Measurements from ENCODE around the gene TRIM63. TPM values are rescaled to one million over a fixed set of nuclear protein-coding genes. Genes with fewer than 3 reads are reported as not detected.

TRIM63 gene
- total RNA-seq, 1 experiment from 2014 or later: not detected

GRCh38 chr1:26070296-26070962 is 3.0 kb upstream of the TRIM63 start (continued):
- TF ChIP-seq RELA (CRISPR knock-in tag; IDR thresholded peaks at IDR 0.05; ENCODE audit: borderline replicate concordance) (no peak), AFF4 (CRISPR knock-in tag; IDR thresholded peaks at IDR 0.05; ENCODE audit: borderline replicate concordance) (no peak), IRF2 (CRISPR knock-in tag; IDR thresholded peaks at IDR 0.05; ENCODE audit: borderline replicate concordance, low read depth) (no peak), PRDM15 (CRISPR knock-in tag; IDR thresholded peaks at IDR 0.05) (no peak)

GRCh38 chr1:26069941-26070295 is 2.5 kb upstream of the TRIM63 start:
- H3K36me3 Mint-ChIP-seq: no peaks in the 10 kb centered on the region
- ChIA-PET POLR2A (no interaction called here), CTCF (interaction anchor here (0.9 to 1.5 kb wide), 2 partner anchors 34 to 35 kb away, joined by 3 to 4 read pairs; no protein-coding TSS in a partner anchor)
- ATAC-seq (no peak), DNase-seq (ENCODE audit: low spot score) (no peak)
- H3K4me1 Mint-ChIP-seq: peaks cover 8% of the 10 kb centered on the region; the same call in 1 of the 2 replicates
- no peak overlapping the region for H3K27ac Mint-ChIP-seq
- no peak for TF ChIP-seq CREB1 (CRISPR knock-in tag; IDR thresholded peaks at IDR 0.05)
- no peak for TF ChIP-seq KAT7 (CRISPR knock-in tag; IDR thresholded peaks at IDR 0.05; ENCODE audit: borderline replicate concordance)
- no peak for TF ChIP-seq USF1 (CRISPR knock-in tag; IDR thresholded peaks at IDR 0.05)
- TF ChIP-seq OVOL2 (CRISPR knock-in tag; IDR thresholded peaks at IDR 0.05; ENCODE audit: borderline replicate concordance): no peak
- TF ChIP-seq MYBL2 (CRISPR knock-in tag; IDR thresholded peaks at IDR 0.05): no peak
- no peak for TF ChIP-seq FOXK1 (CRISPR knock-in tag; IDR thresholded peaks at IDR 0.05)
- TF ChIP-seq ESRRA (CRISPR knock-in tag; IDR thresholded peaks at IDR 0.05; ENCODE audit: borderline replicate concordance): no peak
- TF ChIP-seq PRRX2 (CRISPR knock-in tag; IDR thresholded peaks at IDR 0.05): no peak
- no peak for TF ChIP-seq SMAD4 (CRISPR knock-in tag; IDR thresholded peaks at IDR 0.05)
- no peak for TF ChIP-seq SMAD3 (CRISPR knock-in tag; IDR thresholded peaks at IDR 0.05; ENCODE audit: borderline replicate concordance)
- H3K9me3 Mint-ChIP-seq: no peaks in the 10 kb centered on the region
- H3K27me3 Mint-ChIP-seq (ENCODE audit: low read depth): no peaks in the 10 kb centered on the region
- H3K4me3 Mint-ChIP-seq: no peak overlapping the region

GRCh38 chr1:26066857-26067256 is 573 bp downstream of the TRIM63 start:
- DNase-seq (ENCODE audit: low spot score) (no peak), ATAC-seq (peak; percentile 20; the same call in 1 of the 2 replicates)
- ChIA-PET CTCF (interaction anchor here (0.6 to 3.5 kb wide), 11 partner anchors 31 to 350 kb away, joined by 3 to 13 read pairs (median 4); partner anchors contain the start of genes CEP85, CNKSR1 and ZNF593), POLR2A (interaction anchor here (0.6 kb wide), 1 partner anchor 25 kb away, joined by 3 read pairs; no protein-coding TSS in a partner anchor)
- Mint-ChIP-seq H3K36me3 (no peaks in the 10 kb centered on the region), H3K27me3 (ENCODE audit: low read depth) (no peaks in the 10 kb centered on the region), H3K4me1 (peaks cover 8% of the 10 kb centered on the region; the same call in 1 of the 2 replicates), H3K9me3 (no peaks in the 10 kb centered on the region), H3K27ac (no peak overlapping the region), H3K4me3 (no peak overlapping the region)
- no peak for TF ChIP-seq CBFB (CRISPR knock-in tag; IDR thresholded peaks at IDR 0.05; ENCODE audit: low read depth)
- TF ChIP-seq SMAD3 (CRISPR knock-in tag; IDR thresholded peaks at IDR 0.05; ENCODE audit: borderline replicate concordance): no peak
- TF ChIP-seq ZNF281 (CRISPR knock-in tag; IDR thresholded peaks at IDR 0.05): no peak
- no peak for TF ChIP-seq ZNF263 (CRISPR knock-in tag; IDR thresholded peaks at IDR 0.05; ENCODE audit: low read depth)
- no peak for TF ChIP-seq CDX4 (CRISPR knock-in tag; IDR thresholded peaks at IDR 0.05; ENCODE audit: borderline replicate concordance)
- no peak for TF ChIP-seq HMGA2 (CRISPR knock-in tag; IDR thresholded peaks at IDR 0.05)
- no peak for TF ChIP-seq CREM (CRISPR knock-in tag; IDR thresholded peaks at IDR 0.05)
- no peak for TF ChIP-seq NFATC4 (CRISPR knock-in tag; IDR thresholded peaks at IDR 0.05)
- no peak for TF ChIP-seq FOXP1 (CRISPR knock-in tag; IDR thresholded peaks at IDR 0.05; ENCODE audit: borderline replicate concordance)
- no peak for TF ChIP-seq SMAD4 (CRISPR knock-in tag; IDR thresholded peaks at IDR 0.05)
